Measurements from ENCODE around the gene ADAMTS17.

Gene ADAMTS17

DNA sequence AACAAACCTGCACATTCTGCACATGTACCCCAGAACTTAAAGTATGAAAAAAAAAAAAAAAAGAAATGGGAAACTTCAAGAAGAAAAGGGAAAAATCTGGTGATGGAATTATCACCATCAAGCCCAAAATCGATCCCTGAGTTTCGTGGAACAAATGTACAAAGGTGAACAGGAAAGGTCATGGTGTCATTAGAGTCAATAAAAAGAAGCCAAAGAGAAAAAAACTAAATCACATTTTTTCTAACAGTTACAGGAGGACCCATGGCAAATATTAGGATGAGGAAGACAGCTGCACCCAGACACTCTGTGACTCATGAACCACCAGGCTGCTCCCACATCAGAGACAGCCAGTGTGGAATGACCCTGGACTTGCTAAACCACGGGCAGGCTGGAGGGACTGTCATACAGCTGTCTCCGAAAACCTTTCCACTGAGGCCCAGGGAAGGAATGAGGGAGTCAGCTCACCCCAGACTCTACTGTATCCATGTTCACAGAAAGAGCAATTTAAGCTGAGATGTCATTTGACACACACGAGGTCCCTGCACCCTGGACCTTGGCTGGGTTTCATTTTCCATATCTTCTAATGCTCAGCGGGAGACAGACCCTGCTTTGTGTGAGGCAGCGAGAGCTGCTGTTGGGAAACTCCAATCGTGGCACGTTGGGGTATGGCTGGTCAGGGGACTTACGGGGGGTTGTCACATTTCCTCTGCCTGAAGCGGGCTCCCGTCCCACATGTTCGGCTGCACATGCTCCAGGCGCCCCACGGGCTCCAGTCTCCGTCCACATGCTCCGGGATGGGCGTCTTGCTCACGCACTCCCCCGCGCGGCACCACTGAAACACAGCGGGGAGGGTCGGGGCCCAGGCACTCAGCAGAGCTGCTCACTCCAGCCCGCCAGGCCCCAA, 210.2 kb downstream of the ADAMTS17 start:
- no peak for DNase-seq (ENCODE audit: low read depth)
- TF ChIP-seq CTCF (conservative IDR thresholded peaks at IDR 0.05; ENCODE audit: control insufficient read depth, insufficient read depth, low read depth, low read length) = no peak
- H3K4me3 ChIP-seq (ENCODE audit: control insufficient read depth, low read depth, low read length) = no peak overlapping the region

DNA sequence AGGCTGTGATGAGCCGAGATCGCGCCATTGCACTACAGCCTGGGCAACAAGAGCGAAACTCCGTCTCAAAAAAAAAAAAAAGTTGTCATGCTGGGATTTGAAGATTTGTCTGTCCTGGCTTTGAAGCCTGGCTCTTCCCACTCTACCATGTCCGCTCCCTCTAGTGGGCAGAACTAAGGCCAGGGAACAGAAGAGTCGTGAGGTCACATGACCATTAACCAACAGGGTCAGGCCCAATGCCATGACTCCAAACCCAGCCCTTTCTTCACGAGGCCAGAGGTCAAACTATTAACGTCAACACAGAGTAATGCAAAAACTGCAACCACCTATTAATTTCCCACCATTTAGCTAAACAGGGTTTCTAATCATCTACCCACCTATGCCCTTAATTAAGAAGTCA, 212.1 kb downstream of the ADAMTS17 start:
- DNase-seq (ENCODE audit: low read depth) = no peak
- H3K4me3 ChIP-seq (ENCODE audit: control insufficient read depth, low read depth, low read length) = no peak overlapping the region
- TF ChIP-seq CTCF (conservative IDR thresholded peaks at IDR 0.05; ENCODE audit: control insufficient read depth, insufficient read depth, low read depth, low read length) = no peak

DNA sequence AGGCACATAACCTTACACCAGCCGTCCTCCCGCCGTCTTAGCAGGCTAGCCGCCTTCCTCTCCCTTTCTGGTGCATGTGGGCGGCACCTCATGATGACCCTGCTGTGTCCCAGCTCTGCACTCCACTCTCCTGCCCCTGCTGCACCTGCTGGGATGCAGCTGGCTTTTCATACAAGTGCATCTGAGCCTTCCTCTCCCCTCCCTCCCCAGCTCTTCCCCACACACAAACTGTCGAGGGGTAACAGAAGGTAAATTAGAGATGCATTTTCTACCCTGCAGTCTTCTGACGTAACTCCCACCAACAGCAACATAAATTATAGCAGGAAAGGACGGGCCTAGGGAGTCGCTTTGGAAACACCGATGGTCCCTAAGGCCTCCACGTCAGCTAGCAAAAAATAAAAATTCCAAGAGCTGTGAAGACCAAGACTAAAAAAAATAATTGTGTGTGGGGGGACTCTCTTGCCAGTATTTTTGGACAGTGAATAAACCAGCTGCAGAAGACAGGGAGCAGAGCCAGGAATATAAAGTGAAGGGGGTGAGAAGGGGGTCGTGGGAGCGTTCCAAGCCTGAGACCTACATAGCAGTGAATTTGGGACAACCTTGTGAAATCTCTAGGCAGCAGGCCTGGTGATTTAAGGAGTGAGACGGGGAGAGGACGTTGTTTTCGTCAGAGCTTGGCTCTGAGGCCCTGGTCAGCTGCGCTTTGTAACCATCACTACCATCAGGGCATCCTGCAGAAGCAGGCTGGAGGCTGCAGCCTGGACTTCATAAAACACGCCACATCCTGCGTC, 216.2 kb downstream of the ADAMTS17 start:
- no peak for TF ChIP-seq CTCF (conservative IDR thresholded peaks at IDR 0.05; ENCODE audit: control insufficient read depth, insufficient read depth, low read depth, low read length)
- peak; percentile 19 for DNase-seq (ENCODE audit: low read depth)
- no peak overlapping the region for H3K4me3 ChIP-seq (ENCODE audit: control insufficient read depth, low read depth, low read length)

DNA sequence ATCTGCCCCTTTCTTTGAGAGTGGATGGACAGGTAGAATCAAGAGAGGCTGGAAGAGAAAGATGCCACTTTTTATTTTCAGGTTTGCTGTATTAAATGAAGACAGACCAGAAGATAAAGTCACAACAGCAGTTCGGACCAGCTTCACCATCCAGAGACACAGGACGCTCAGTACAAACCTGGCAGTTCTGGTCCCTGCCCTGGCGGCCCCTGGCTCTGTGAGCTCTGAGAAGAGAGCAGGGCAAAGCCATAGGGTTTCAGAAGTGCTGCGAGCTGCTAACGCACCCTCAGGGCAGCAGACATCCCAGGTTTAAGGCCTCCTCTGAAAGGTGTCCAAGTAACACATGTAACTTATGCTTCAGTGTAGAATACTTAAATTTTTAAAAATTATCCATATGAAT, 216.8 kb downstream of the ADAMTS17 start:
- H3K4me3 ChIP-seq (ENCODE audit: control insufficient read depth, low read depth, low read length) = no peak overlapping the region
- DNase-seq (ENCODE audit: low read depth) = no peak
- no peak for TF ChIP-seq CTCF (conservative IDR thresholded peaks at IDR 0.05; ENCODE audit: control insufficient read depth, insufficient read depth, low read depth, low read length)

GRCh38 chr15:100124361-100124760, 217.4 kb downstream of the ADAMTS17 start:
- no peak for DNase-seq (ENCODE audit: low read depth)
- TF ChIP-seq CTCF (conservative IDR thresholded peaks at IDR 0.05; ENCODE audit: control insufficient read depth, insufficient read depth, low read depth, low read length) = no peak
- H3K4me3 ChIP-seq (ENCODE audit: control insufficient read depth, low read depth, low read length) = no peak overlapping the region

GRCh38 chr15:100123611-100124010, 218.2 kb downstream of the ADAMTS17 start:
- no peak overlapping the region for H3K4me3 ChIP-seq (ENCODE audit: control insufficient read depth, low read depth, low read length)
- TF ChIP-seq CTCF (conservative IDR thresholded peaks at IDR 0.05; ENCODE audit: control insufficient read depth, insufficient read depth, low read depth, low read length) = no peak
- DNase-seq (ENCODE audit: low read depth) = peak; percentile 27

Measured in fibroblast of mammary gland (primary cell).